GM21381 (cell line): ENCODE measurements around the gene CTDNEP1.

ENCODE experiments used
- ATAC-seq: cut with Tn5 transposase; IDR thresholded peaks from one replicate; pipeline ENCODE4 v1.9.1; 2021; ENCODE audit warnings: mild to moderate bottlenecking, moderate library complexity; ENCODE audit not compliant: unreplicated experiment

CTDNEP1 gene

DNA sequence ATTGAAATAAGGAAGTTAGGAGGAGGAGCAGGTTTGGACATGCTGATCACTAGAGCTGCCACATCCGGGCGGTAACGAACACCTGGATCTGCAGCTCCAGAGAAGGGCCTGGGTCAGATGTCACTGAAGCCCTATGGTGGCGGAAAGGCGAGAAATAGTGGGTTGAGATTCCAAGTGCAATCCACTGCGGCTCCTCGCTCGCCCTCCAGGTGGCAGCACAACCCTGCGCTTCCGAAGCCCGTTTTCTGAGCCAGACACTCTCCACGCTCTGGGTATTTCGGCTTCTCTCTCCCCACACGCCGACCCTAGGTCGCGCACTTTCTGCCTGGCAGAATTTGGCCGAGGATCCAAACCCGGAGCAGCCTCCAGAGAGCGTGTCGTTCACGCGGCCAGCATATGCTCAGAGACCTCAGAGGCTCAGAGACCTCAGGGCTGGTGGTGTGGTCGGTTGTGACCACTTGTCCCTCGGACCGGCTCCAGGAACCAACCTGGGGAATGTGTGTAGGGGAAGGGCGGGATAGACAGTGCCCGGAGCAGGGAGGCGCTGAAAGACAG is 29.1 kb upstream of the CTDNEP1 start:
- peak; percentile 40 for ATAC-seq

- ATAC-seq, result no peak
These were observed 27.9 kb upstream of the CTDNEP1 start for GRCh38 chr17:7279448-7279847.

- ATAC-seq, result no peak
These were observed 15.2 kb upstream of the CTDNEP1 start for GRCh38 chr17:7266784-7267183.

- ATAC-seq, result no peak
These were observed 12.2 kb upstream of the CTDNEP1 start for GRCh38 chr17:7263801-7264078.

- no peak for ATAC-seq
These were observed 11.6 kb upstream of the CTDNEP1 start for GRCh38 chr17:7262935-7263800.

- no peak for ATAC-seq
These were observed 10.8 kb upstream of the CTDNEP1 start, which contains the start of gene CLDN7 for GRCh38 chr17:7262192-7262934. Gene CLDN7 (minus strand): TSS chr17:7262478. CDS start chr17:7262043, 435 bp downstream.

DNA sequence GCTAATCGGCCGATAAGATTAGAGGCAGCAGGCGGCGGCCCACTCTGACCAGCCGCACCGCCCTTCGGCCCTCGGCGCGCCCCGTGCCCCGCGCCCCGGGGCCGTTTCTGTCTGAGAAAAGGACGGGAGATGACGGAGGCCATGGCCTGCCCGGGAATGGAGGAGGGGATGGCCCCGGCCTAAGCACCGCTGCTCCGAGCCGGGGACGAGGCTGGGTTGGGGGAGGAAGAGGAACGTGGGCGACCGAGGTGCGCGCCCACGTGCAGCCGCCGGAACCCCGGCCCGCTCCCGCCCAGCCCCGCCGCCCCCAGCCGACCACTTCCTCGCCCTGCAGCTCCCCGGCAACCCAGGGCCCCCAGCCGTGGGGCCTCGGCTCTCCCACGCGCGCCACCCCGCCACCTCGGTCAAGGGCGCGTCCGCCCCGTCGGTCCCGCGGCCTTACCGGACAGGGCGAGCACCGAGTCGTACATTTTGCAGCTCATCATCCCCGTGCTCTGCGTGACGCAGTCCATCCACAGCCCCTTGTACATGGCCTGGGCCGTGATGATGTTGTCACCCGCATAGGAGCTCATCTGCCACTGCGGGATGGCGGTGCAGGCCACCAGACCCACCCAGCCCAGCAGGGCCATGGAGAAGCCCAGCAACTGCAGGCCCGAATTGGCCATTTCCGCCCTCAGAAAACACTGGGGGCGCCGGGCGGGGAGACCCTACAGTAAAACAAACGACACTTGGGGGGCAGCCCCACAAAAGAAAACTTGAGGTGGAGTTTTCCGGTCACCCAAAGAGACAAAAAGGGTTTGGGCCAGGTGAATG is 10.1 kb upstream of the CTDNEP1 start:
- no peak for ATAC-seq

- ATAC-seq, result no peak
These were observed 9.3 kb upstream of the CTDNEP1 start for GRCh38 chr17:7260651-7261378.

DNA sequence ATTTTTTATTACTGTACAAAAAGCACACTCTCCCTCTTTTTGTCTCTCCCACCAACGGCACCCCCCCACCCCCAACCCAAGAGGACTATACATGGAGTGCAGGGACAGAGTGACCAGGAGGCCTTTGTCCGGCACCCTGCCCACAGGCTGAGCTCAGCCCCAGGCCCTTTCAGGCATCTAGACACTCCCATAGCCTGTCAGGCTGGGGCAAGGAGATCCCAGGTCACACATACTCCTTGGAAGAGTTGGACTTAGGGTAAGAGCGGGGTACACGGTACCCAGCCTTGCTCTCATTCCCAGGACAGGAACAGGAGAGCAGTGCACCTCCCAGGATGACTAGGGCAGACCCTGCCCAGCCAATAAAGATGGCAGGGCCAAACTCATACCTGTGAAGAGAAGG is 8.6 kb upstream of the CTDNEP1 start:
- no peak for ATAC-seq

DNA sequence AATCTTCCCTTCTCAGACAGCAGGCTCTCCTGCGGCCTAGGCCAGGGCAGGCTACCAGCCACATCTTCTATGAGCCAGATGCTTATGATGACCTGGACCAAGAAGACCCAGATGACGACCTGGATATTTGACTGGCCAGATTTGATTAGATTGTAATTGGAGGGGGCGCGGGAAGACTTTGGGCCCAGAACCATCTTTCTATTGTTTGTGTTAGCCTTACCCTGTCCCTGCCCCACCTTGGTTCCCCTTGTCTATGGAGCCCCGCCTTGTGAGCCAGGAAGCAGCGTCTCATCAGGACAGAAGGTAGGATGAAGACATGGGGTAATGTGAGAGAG is 8.0 kb upstream of the CTDNEP1 start:
- no peak for ATAC-seq

- no peak for ATAC-seq
These were observed 7.4 kb upstream of the CTDNEP1 start for GRCh38 chr17:7258731-7259554.

GRCh38 chr17:7256766-7257456 is 5.4 kb upstream of the CTDNEP1 start:
- no peak for ATAC-seq

DNA sequence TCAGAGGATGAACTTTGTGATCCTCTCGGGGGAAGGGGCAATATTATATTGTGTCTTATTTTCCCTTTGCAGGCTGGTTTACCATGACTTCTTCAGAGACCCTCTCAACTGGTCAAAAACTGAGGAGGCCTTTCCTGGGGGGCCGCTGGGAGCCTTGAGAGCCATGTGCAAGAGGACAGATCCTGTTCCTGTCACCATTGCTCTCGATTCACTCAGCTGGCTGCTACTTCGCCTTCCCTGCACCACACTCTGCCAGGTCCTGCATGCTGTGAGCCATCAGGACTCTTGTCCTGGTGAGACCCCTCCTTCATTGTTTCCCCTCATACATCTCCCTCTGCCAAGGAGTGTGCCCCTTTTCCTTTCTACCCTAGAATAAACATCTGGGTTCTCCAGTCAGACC is 3.0 kb upstream of the CTDNEP1 start:
- no peak for ATAC-seq

GRCh38 chr17:7253082-7253481 is 1.5 kb upstream of the CTDNEP1 start:
- ATAC-seq, result no peak

DNA sequence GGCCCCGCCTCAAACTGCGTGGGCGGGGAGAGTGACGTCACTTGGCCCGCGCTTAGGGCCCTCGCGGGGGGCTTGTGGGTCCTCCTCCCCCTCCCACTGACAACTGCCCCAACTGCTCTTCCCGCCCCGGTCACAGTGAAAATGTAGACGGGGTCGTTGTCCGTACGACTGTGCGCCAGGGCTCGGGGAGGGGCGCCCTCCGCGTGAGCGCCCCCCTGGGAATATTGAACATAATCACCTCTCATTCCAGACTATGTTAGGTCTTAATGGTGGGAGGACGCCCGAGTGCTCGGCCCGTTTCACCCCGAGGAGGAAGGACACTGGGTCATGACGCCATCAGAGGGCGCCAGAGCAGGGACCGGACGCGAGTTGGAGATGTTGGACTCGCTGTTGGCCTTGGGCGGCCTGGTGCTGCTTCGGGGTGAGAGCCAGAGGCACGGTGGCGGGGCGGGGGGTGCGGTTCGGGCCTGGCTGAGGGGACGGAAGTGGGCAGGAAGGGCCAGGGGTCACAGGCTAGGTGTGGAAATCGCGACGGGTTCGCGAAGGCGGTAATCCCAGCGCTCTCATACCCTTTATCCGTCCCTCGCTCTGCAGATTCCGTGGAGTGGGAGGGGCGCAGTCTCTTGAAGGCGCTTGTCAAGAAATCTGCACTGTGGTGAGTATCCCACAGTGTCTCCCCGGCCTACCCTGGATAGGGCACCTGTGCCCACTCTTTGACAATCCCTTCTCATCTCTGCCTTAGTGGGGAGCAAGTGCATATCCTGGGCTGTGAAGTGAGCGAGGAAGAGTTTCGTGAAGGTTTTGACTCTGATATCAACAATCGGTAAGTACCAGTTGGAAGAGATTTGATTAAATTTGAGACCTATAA is 876 bp upstream of the CTDNEP1 start, which contains the start of gene ELP5:
Gene ELP5, plus strand, starts transcription at position 40 of the 868 bp plus-strand sequence. Its CDS starts 336 bp downstream, at position 376.
- ATAC-seq, result peak; percentile 55

DNA sequence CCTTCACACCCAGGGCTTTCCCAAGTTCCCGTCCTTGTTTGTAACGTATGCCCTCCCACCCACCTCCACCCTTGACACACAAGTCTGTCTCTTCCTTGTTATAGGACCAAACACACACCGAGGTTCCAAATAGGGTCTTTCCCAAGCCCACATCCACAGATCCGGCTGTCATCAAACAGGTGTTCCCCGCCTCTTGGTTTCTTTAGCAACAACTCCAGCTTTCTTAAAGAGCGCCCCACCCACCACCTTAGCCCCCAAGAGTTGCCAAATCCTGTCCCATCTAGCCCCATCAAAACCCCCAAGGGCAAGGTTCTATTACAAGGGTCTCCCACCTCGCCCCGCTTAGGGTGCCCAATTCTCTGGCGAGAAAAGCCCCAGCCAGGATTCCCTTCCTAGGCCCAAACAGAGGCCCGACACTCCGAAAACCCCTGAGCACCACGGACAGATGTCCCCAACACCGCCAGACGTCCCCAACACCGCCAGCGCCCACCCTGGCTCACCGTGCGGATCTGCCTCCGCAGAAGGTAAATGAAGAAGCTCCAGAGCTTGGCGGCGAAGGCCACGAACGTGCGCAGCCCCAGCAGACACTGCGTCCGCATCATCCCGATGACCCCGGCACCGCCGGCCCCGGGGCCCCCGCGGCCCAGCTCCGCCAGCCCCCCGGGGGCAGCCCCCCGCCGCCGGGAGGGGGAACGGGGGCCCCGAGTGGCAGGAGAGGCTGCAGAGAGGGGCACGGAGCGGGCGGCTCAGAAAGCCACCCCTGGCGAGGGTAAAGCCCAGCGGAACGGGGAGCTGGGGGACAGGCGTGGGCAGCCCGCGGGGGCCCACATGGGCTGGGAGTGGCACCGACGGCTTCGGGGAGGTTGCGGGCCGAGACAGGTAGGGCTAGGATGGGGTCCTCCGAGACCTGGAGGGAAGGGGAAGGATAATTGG is 573 bp downstream of the CTDNEP1 start:
- ATAC-seq, result peak; percentile 5

DNA sequence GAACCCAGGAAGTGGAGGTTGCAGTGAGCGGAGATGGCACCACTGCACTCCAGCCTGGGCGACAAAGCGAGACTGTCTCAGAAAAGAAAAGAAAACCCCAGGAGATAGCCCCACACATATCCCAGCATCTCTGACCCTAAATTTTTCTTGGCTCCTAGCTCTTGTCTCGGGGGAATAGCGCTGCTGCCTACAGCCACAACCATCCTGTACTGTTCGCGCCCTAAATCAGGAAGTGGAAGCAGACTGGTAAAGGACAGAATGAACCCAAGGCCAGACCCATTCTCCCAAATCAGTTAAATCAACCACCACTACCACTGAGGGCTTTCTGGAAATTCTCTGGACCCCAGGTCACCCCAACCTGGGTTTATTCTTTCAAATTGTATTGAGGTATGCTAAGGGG is 1.7 kb downstream of the CTDNEP1 start:
- ATAC-seq, result no peak
